K562 (cell line): ENCODE measurements around the gene FGF11. TPM values are rescaled to one million over a fixed set of nuclear protein-coding genes. Genes with fewer than 3 reads are reported as not detected.

Experiments
- ATAC-seq: fragments of 200-7000 bp; cut with Tn5 transposase; 3 replicates; pipeline ENCODE4 v1.9.1; 2020; ENCODE audit warnings: moderate library complexity
- BruUV-seq: library from RNA; stranded (reverse); fragments of 400-500 nt; replicated peaks from 2 replicates; lab custom pipeline; 2021; lab: Mats Ljungman, UMichigan
- CTCF ChIA-PET: fragments of 300-600 bp; formaldehyde crosslinking; extraction: SDS; loops from one replicate; lab custom pipeline; 2021; ENCODE audit warnings: low intra/inter-chr PET ratio; lab: Yijun Ruan, JAX
- POLR2A ChIA-PET: fragments of 300-600, 350-650 bp; sonication (Branson Sonifier 250); formaldehyde crosslinking; extraction: SDS; loops from one replicate; lab custom pipeline; 2021; ENCODE audit warnings: antibody characterized with exemption, inconsistent platforms; lab: Yijun Ruan, JAX
- DNase-seq, 4 experiments: peaks; one replicate each; pipeline versions ENCODE4 v3.0.0 to v3.0.0-alpha.2; 2011 to 2018; ENCODE audit warnings: low spot score in 3 of 4, mixed read lengths in 3 of 4; ENCODE audit errors: extremely low read depth in 1 of 4
- FAIRE-seq: peaks from 2 replicates; lab custom pipeline; 2011; peaks lifted over from hg19 to GRCh38; lab: Jason Lieb, UNC
- H2AFZ ChIP-seq: 2 replicates; pipeline ENCODE4 v1.6.0; 2011; ENCODE audit warnings: low read depth, low read length, control low read depth, inconsistent platforms
- H3K27ac ChIP-seq: fragments of 200-600 bp; 3 replicates; pipeline ENCODE4 v1.8.0; 2011; ENCODE audit warnings: low read depth, mild to moderate bottlenecking, control low read depth, inconsistent platforms, low read length, moderate library complexity, mixed read lengths; ENCODE audit errors: extremely low read depth
- H3K27me3 ChIP-seq, 2 experiments: fragments of 300-600 bp in 1 of 2; 2 replicates in 1 of 2; 3 replicates in 1 of 2; pipeline versions ENCODE4 v1.6.0 to v1.8.0; 2011; ENCODE audit warnings: inconsistent platforms in 2 of 2, low read length in 2 of 2, mild to moderate bottlenecking in 1 of 2, mixed read lengths in 1 of 2, moderate library complexity in 1 of 2; ENCODE audit not compliant: control insufficient read depth in 2 of 2, insufficient read depth in 2 of 2
- H3K36me3 ChIP-seq: fragments of 300-600 bp; 3 replicates; pipeline ENCODE4 v1.8.0; 2011; ENCODE audit warnings: mild to moderate bottlenecking, low read length, inconsistent platforms; ENCODE audit not compliant: control insufficient read depth, insufficient read depth
- H3K4me1 ChIP-seq, 2 experiments: fragments of 200-600 bp in 1 of 2; replicated peaks in 1 of 2; 2 replicates in 1 of 2; 3 replicates in 1 of 2; pipeline versions ENCODE4 v1.5.1 to v1.8.0; 2011; ENCODE audit warnings: inconsistent platforms in 2 of 2, low read length in 2 of 2, mild to moderate bottlenecking in 1 of 2, mixed read lengths in 1 of 2, moderate library complexity in 1 of 2; ENCODE audit not compliant: control insufficient read depth in 2 of 2, insufficient read depth in 2 of 2
- H3K4me2 ChIP-seq: 2 replicates; pipeline ENCODE4 v1.6.1; 2011; ENCODE audit warnings: low read length, control low read depth, inconsistent platforms, mixed read lengths; ENCODE audit not compliant: insufficient read depth
- H3K4me3 ChIP-seq: fragments of 200-600 bp; sonication (generic), shearing (Covaris generic); 2 replicates; pipeline ENCODE4 v1.5.1; 2016; ENCODE audit warnings: control low read depth, inconsistent platforms
- H3K79me2 ChIP-seq: fragments of 200-600 bp; 3 replicates; pipeline ENCODE4 v1.8.0; 2011; ENCODE audit warnings: low read length, inconsistent platforms; ENCODE audit not compliant: control insufficient read depth, insufficient read depth
- H3K9ac ChIP-seq, 2 experiments: 2 replicates each; pipeline versions ENCODE4 v1.6.0 to v1.6.1; 2011; ENCODE audit warnings: low read depth in 2 of 2, low read length in 2 of 2, control low read depth in 1 of 2, inconsistent platforms in 1 of 2, mild to moderate bottlenecking in 1 of 2, mixed read lengths in 1 of 2; ENCODE audit not compliant: insufficient read depth in 1 of 2
- H3K9me1 ChIP-seq: one replicate; pipeline ENCODE4 v1.6.0; 2011; ENCODE audit warnings: inconsistent platforms, mild to moderate bottlenecking, low read length, moderate library complexity; ENCODE audit not compliant: control insufficient read depth, insufficient read depth
- H3K9me3 ChIP-seq: replicated peaks from 2 replicates; pipeline ENCODE4 v1.5.1; 2011; ENCODE audit warnings: low read depth, low read length, inconsistent platforms; ENCODE audit not compliant: control insufficient read depth, insufficient read depth
- H4K20me1 ChIP-seq: replicated peaks from 2 replicates; pipeline ENCODE4 v1.6.1; 2011; ENCODE audit warnings: low read length, inconsistent platforms, mixed read lengths; ENCODE audit not compliant: control insufficient read depth, insufficient read depth
- ESRRA ChIP-seq: fragments of 450-650 bp; IDR thresholded peaks from 2 replicates; pipeline ENCODE4 v1.6.1; 2014; ENCODE audit warnings: low read depth, mild to moderate bottlenecking, moderate library complexity, borderline replicate concordance
- MYNN ChIP-seq, 2 experiments: sonication (generic); formaldehyde crosslinking in 1 of 2; IDR thresholded peaks; 2 replicates each; pipeline versions ENCODE4 v1.5.0 to v1.6.1; 2016 to 2020; ENCODE audit warnings: antibody characterized with exemption in 1 of 2, missing genetic modification reagents in 1 of 2
- POLR3A ChIP-seq: IDR thresholded peaks from 2 replicates; pipeline ENCODE4 v1.6.1; 2011; ENCODE audit warnings: borderline replicate concordance, mild to moderate bottlenecking, moderate library complexity; ENCODE audit not compliant: insufficient read length, insufficient read depth; ENCODE audit errors: extremely low read depth
- PRMT5 ChIP-seq: sonication (generic); formaldehyde crosslinking; IDR thresholded peaks from 2 replicates; pipeline ENCODE4 v1.5.0; 2020; ENCODE audit warnings: missing genetic modification reagents
- RFX1 ChIP-seq: fragments of 450-650 bp; IDR thresholded peaks from 2 replicates; pipeline ENCODE4 v1.6.1; 2016; ENCODE audit warnings: mild to moderate bottlenecking, moderate library complexity
- WGBS: fragments of 100-300 bp; shearing (Covaris generic); methylation state at CpG from one replicate; pipeline ENCODE4 v1.1.6; 2016; ENCODE audit warnings: low coverage, mixed read lengths; ENCODE audit not compliant: insufficient coverage; ENCODE audit errors: missing lambda C conversion rate; 5-methylcytosine and 5-hydroxymethylcytosine counted together
- in situ Hi-C: fragments of 300-500 bp; cut with MboI; formaldehyde crosslinking; loops from 4 replicates; pipeline ENCODE4 v1.15.0; 2018; ENCODE audit warnings: inconsistent platforms, mixed read lengths
- intact Hi-C: fragments of 100-400 bp; cut with micrococcal nuclease; formaldehyde crosslinking; loops from 2 replicates; pipeline ENCODE4 v1.14.2; 2022
- polyA plus RNA-seq, 8 experiments: library from polyadenylated mRNA; depleted of rRNA in 4 of 8; stranded (reverse) in 5 of 8; unstranded in 3 of 8; fragments of >200 nt; fragmentation: Nextera tagmentation in 2 of 8; fragmentation: Illumina TruSeq in 1 of 8; extraction: Ambion mirVana in 2 of 8; extraction: Trizol in 1 of 8; gene quantifications; 2 replicates each; pipeline versions ENCODE4 v1.2.1 to v1.2.3, GENCODE V29; 2011 to 2014; ENCODE audit warnings: inconsistent platforms in 1 of 8, missing spikeins in 1 of 8
- total RNA-seq, 7 experiments: library from RNA; depleted of rRNA in 6 of 7; stranded (reverse); fragments of >200 nt in 6 of 7; fragmentation: Illumina TruSeq in 2 of 7; extraction: Trizol in 2 of 7; gene quantifications; 2 replicates each; pipeline versions ENCODE4 v1.2.1 to v1.2.3, GENCODE V29; 2011 to 2021; ENCODE audit warnings: low replicate concordance in 1 of 7

The FGF11 gene
- total and polyA plus RNA-seq, 9 of the 15 experiments (the other 6 are each of a cell fraction or from before 2014, with no cell fraction given), result 1.2 to 7.5 (median 3.0) TPM

GRCh38 chr17:7407082-7407481 is 32.2 kb upstream of the FGF11 start:
- Histone ChIP-seq H4K20me1 (no peaks in the 10 kb centered on the region), H3K27ac (no peak overlapping the region), H3K4me3 (no peak overlapping the region), H3K9me1 (no peaks in the 10 kb centered on the region), H3K9me3 (no peaks in the 10 kb centered on the region), H3K27me3 (no peaks in the 10 kb centered on the region), H3K4me1 (peaks cover 11 to 30% of the 10 kb centered on the region in 2 experiments; a peak in 3 of 5 replicates), H3K36me3 (0 out of 3 replicates have a peak, but pooled peaks cover 3% of the 10 kb centered on the region), H2AFZ (no peak overlapping the region), H3K9ac (no peak overlapping the region), H3K79me2 (peaks cover 8% of the 10 kb centered on the region; the same call in 2 of the 3 replicates), H3K4me2 (no peak overlapping the region)
- DNase-seq, result no peak
- intact Hi-C loops, result no loop called here
- in situ Hi-C loops, result no loop called here
- no peak for FAIRE-seq
- CTCF ChIA-PET, result no interaction called here
- no peak for TF ChIP-seq POLR3A
- no peak for TF ChIP-seq PRMT5 (CRISPR knock-in tag)
- peak; percentile 86 for TF ChIP-seq RFX1
- peak; percentile 86 for TF ChIP-seq MYNN (IDR thresholded peaks at IDR 0.05)
- no peak for TF ChIP-seq MYNN (CRISPR knock-in tag; IDR thresholded peaks at IDR 0.05)
- TF ChIP-seq ESRRA, result no peak
- BruUV-seq, result no TSS peak
- no peak for ATAC-seq
- 64% methylated on average over 13 of the region's 13 CpGs for WGBS
- POLR2A ChIA-PET, result interaction anchor here (0.5 to 1.3 kb wide), 5 partner anchors 79 to 1665 kb away, joined by 3 to 4 read pairs (median 3); partner anchors contain the start of gene SENP3
